Stimulated activated CD8-positive, alpha-beta memory T cell treated with anti-CD3 and anti-CD28 coated beads, Interleukin-4, amount 100 ng/mL, for 4 hours (primary cell): ENCODE data around the gene PRIMPOL.
"Not testable (repeated sequence)": the region's sequence is repeated elsewhere in the genome, so short reads cannot be mapped to it uniquely, and the experiment has no call there.

ENCODE experiments used
- DNase-seq, 2 donors: peaks; one replicate each; pipeline ENCODE4 v3.0.0-alpha.2; 2020; ENCODE audit warnings: low read depth in 2 of 2, low spot score in 1 of 2

PRIMPOL gene

DNA sequence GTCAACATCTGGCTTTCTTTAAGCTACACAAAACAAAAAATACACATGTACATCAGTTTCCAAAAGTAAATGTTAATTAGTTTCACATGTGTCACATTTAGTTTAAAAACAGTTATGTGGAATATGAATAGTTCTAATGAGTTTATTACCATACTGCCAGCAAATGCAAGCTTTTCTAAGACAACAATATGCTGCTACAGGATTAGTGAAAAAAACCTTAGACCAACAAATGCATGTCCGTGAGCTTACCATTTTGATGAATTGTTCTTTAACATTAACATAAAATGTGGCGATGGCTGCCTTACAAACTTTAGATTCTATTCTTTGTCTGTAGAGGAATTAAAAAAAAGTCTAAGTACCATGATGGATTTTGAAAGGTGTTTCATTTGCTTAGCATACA, 52.6 kb downstream of the PRIMPOL start:
- no peak for DNase-seq

GRCh38 chr4:184705692-184706091, 56.2 kb downstream of the PRIMPOL start:
- no peak for DNase-seq

GRCh38 chr4:184706453-184706852, 56.9 kb downstream of the PRIMPOL start:
- no peak for DNase-seq

DNA sequence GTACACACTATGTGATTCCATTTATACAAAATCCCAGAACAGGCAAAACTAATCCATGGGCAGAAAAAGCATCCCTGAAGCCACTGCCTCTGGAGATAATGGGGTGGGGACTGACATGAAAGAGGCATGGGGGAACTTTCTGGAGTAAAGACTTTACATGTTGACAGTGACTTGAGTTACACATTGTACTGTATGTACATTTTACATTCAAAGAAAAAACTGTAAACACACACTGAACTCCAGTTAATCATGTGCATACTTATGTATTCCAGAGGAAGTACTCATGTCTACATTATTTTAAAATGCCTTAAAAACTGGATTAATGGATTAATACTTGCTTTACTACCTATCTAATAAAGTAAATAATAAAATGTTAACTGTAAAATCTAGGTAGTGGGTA, 62.8 kb downstream of the PRIMPOL start:
- no peak for DNase-seq

- no peak for DNase-seq
Measured at GRCh38 chr4:184713887-184714286, 64.3 kb downstream of the PRIMPOL start.

- no peak for DNase-seq
Measured at GRCh38 chr4:184715526-184715925, 66.0 kb downstream of the PRIMPOL start.

- no peak for DNase-seq
Measured at GRCh38 chr4:184719407-184719806, 69.9 kb downstream of the PRIMPOL start.

GRCh38 chr4:184721254-184721653, 71.7 kb downstream of the PRIMPOL start:
- DNase-seq, result no peak

GRCh38 chr4:184722798-184723197, 73.3 kb downstream of the PRIMPOL start:
- no peak for DNase-seq

GRCh38 chr4:184727430-184727829, 77.9 kb downstream of the PRIMPOL start:
- no peak for DNase-seq

- DNase-seq, result no peak
Measured at GRCh38 chr4:184728858-184729257, 79.3 kb downstream of the PRIMPOL start.

- no peak for DNase-seq
Measured at GRCh38 chr4:184729946-184730345, 80.4 kb downstream of the PRIMPOL start.

DNA sequence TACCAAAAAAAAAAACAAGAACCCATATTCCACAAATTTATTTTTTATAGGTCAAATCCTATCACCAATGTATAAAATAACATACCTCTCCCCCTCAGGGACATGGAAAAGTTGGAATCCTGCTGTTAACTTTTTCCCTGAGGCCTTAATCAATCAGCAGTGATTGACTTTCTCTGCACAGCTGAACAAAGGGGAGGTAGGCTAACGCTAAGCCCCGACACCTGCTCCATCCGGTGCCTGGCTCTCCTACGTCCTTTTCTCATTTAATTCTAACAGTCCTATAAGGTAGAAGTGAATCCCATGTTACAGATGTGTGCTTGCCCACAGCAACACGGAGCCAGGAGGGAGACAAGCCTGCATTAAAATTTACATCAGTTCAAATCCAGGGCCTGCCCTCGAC, 81.5 kb downstream of the PRIMPOL start:
- DNase-seq, result no peak

- no peak for DNase-seq
Measured at GRCh38 chr4:184732126-184732525, 82.6 kb downstream of the PRIMPOL start.

DNA sequence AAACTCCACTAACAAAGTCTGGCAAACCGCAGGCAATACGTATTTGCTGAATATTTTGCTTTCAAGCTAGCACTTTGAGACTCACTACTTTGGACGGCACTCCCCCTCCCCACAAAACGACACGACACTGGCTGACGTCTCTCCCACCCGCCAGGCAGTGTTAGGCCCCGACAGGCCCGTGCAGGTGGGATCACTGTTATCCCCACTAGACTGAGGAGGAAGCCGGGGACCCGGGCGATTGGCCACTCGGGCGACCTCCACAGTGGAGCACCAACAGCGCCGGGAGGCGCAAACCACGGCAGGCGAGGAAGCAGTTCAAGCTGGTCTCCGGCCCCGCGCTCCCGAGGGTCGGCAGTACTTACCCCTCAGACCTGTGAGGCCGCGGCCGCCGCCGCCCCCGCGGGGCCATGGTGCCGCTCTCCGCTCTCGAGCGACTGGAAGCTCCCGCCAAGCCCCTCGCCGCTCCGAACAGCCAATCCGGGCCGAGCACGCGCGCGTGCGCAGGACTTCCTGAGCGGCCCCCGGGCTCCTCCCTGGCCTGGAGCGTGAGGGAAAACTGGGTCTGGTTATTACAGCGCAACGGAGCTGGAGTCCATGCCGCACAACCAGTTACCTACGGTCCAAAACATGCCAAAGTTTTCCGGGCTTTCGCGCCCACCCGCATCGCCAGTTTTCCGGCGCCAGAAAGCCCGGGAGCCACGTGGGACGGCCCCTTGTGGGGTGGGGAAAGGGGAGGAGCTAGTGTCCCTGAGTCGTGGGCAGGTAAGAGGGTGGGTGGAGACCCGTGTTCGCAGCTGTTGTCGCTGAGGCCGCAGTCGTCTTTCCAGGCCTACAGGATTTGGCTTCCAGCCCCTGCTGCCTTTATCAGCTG, 84.4 kb downstream of the PRIMPOL start, which contains the start of gene CENPU:
TSS of gene CENPU (minus strand) at position 443 of the 871 bp plus-strand sequence. CDS start at position 409, 34 bp downstream.
- peak; percentile 88 to 90 for DNase-seq

GRCh38 chr4:184734758-184735157, 85.2 kb downstream of the PRIMPOL start:
- DNase-seq, result no peak

DNA sequence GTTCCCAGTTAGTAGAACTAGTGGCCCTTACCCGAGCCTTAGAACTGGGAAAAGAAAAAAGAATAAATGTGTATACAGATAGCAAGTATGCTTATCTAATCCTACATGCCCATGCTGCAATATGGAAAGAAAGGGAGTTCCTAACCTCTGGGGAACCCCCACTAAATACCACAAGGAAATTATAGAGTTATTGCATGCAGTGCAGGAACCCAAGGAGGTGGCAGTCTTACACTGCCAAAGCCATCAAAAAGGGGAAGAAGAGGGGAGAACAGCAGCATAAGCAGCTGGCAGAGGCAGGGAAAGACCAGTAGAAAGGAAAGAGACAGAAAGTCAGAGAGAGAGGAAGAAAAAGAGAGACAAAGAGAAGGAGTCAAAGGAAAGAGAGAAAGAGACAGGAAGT, 90.0 kb downstream of the PRIMPOL start:
- DNase-seq, result not testable (repeated sequence)

GRCh38 chr4:184740980-184741391, 91.4 kb downstream of the PRIMPOL start:
- DNase-seq, result no peak

DNA sequence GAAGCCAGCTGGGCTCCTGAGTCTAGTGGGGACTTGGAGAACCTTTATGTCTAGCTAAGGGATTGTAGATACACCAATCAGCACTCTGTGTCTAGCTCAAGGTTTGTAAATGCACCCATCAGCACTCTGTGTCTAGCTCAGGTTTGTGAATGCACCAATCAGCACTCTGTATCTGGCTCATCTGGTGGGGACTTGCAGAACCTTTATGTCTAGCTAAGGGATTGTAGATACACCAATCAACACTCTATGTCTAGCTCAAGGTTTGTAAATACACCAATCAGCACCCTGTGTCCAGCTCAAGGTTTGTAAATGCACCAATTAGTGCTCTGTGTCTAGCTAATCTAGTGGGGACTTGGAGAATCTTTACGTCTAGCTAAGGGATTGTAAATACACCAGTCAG, 92.1 kb downstream of the PRIMPOL start:
- not testable (repeated sequence) for DNase-seq

GRCh38 chr4:184743650-184744049, 94.1 kb downstream of the PRIMPOL start:
- DNase-seq, result no peak

GRCh38 chr4:184744236-184744635, 94.7 kb downstream of the PRIMPOL start:
- DNase-seq, result no peak
